Superior temporal gyrus (tissue), 1 donor: ENCODE results near the gene FAM234A.

Source experiments
- DNase-seq: peaks from one replicate; pipeline ENCODE4 v3.0.0-alpha.2; 2016; ENCODE audit errors: extremely low spot score

Gene FAM234A

GRCh38 chr16:280991-281659 lies 46.5 kb downstream of the FAM234A start:
- DNase-seq, result no peak

DNA sequence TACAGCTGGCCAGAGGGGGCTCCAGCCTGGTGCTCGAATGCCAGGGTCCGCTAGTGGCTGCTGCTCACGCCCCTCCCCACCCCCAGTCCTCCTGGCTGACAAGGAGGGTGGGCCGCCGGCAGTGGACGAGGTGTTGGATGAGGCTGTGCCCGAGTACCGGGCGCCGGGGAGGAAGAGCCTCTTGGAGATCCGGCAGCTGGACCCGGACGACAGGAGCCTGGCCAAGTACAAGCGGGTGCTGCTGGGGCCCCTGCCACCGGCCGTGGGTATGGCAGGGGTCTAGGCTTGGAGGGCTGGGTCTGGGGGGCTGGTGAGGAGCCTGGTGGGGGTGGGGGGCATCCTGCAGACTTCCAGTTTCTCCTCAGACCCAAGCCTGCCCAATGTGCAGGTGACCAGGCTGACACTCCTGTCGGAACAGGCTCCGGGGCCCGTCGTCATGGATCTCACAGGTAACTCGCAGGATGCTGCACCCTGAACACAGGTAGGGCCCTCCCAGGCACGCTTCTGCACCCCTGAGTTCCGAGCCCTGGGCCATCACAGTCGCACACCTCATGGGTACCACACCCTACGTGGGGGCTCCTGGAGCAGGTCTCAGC lies 47.1 kb downstream of the FAM234A start:
- DNase-seq, result no peak

DNA sequence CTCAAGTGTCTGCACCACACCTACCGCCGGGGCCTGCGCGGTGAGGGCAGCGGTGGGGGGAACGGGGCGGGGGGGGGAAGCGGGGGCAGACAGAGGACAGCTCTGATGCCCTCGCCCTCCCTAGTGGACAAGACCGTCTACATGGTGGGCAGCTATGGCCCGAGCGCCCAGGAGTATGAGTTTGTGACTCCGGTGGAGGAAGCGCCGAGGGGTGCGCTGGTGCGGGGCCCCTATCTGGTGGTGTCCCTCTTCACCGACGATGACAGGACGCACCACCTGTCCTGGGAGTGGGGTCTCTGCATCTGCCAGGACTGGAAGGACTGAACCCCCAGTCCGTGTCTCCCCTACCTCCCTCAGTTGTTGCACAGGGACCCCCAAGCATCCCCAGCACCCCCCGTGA lies 47.9 kb downstream of the FAM234A start:
- no peak for DNase-seq

DNA sequence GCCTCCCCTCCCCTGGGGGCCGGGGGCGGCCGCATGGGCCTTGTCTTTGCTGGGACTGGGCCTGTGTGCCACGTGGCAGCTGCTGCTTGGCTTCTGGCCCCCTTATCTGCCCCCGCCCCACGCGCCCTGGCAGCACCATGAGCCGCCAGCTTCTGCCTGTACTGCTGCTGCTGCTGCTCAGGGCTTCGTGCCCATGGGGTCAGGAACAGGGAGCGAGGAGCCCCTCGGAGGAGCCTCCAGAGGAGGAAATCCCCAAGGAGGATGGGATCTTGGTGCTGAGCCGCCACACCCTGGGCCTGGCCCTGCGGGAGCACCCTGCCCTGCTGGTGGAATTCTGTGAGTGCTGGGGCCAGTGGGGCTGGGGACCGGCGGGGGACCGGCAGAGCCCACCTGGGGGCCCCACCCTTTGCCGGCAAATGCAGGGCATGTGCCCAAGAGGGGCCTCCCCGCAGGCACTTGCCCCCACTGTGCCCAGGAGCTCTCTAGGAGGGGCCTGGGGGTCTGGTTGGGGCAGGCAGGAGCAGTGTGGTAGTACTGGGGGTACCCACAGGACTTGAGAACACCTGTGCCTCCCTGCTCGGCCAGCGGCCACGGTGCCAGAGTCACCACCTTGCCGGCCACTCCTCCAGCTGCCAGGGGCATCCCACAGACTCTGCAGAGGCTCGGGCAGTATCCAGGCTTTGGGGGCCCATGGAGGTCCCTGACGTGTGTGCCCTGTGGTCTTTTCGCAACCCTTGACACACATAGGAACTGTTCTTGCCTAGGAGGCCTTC lies 48.6 kb downstream of the FAM234A start, which contains the start of gene PDIA2:
PDIA2 (plus strand) TSS at position 132 of the 773 bp plus-strand sequence; CDS start at position 138, 6 bp downstream.
- no peak for DNase-seq

GRCh38 chr16:284204-285120 lies 49.8 kb downstream of the FAM234A start:
- no peak for DNase-seq

GRCh38 chr16:285146-286055 lies 50.8 kb downstream of the FAM234A start:
- DNase-seq, result no peak

- DNase-seq, result no peak
These were observed 52.1 kb downstream of the FAM234A start for GRCh38 chr16:286491-287297.

- no peak for DNase-seq
These were observed 52.7 kb downstream of the FAM234A start for GRCh38 chr16:287298-287811.

GRCh38 chr16:287981-288920 lies 53.6 kb downstream of the FAM234A start:
- DNase-seq, result no peak

GRCh38 chr16:289395-289997 lies 54.9 kb downstream of the FAM234A start:
- DNase-seq, result no peak

DNA sequence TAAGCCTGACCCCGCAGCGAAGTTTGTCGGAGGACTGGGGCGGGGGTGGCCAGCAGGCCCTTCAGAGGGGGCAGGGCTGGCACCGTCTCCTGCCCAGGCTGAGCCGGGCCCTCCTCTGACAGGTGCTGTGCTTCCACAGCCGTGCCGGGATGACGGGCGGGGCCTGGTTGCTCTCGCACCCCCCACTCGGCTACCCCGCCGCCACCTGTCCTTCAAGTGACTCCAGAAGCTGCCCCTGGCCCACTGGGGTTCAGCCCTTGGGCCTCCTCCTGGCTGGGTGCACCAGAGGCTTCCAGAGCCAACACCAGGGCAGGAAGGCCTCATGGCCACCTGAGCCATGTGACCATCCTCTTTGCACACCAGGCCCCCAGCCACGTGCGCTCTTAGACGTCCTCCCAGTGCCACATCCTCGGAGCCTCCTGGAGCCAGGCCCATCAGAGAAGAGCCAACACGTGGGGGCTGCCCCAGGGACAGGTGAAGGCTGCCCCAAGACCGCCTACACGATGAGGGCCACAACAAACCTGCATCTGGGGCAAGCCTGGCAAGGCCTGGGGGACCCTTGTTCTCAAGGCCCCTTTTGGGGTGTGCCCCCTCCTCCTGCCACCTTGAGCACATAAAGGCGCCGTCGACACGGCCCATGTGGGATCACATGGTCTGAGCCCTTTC lies 55.5 kb downstream of the FAM234A start:
- no peak for DNase-seq

- no peak for DNase-seq
These were observed 56.2 kb downstream of the FAM234A start for GRCh38 chr16:290681-291405.

- DNase-seq, result no peak
These were observed 56.9 kb downstream of the FAM234A start for GRCh38 chr16:291539-291938.

DNA sequence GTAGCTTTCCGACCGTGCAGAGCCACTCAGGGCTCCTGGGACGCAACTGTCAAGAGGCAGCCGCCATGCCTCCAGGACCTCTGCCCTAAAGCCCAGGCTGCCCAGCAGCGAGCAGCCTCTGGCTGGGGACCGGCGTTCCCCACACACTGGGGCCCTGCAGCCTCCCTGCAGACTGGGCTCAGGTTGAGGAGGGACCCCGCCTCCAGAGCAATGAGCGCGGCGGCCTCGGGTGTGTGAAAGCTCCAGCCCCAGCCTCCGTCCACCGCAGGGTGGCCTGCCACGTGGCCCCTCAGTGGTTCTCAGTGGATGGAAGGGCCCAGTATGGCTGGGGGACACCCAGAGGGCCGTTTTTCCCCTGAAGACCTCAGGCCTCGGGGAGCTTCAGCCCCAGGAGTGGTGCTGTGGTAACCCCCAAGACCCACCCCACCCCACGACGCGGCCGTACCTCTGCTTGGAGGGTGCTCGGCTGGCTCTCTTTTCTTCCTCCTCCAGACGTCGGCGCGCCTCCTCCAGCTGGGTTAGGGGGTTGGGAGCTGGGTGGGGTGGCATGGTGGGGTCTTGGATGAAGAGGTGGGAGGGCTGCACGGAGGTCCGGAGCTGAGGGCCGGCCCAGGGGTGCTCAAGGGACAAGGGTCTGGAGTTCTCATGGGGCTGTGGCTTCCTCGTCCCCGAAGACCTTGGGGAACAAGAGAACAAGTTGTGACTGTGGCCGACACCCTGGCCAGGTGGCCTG lies 58.6 kb downstream of the FAM234A start:
- DNase-seq, result no peak

DNA sequence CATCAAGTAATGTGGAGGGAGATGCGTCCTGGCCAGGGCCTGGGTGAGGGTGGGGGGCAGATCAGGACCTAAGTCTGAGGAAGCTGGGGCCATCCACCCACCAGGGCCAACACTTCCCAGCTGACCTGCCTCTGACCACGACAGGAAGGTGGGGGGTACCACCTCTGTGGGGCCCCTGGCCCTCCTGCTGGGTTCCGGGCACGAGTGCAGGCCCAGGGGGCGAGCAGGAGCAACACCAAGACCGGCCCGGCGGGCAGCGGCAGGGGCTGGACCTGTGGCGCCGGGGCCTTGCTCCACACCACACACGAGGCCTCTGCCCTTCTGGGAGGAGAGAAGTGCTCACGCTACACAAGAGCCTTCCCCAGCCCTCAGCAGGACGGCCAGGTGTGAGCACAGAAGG lies 61.7 kb downstream of the FAM234A start:
- DNase-seq, result no peak
